ENCODE results near the gene FBLN1. TPM values are rescaled to one million over a fixed set of nuclear protein-coding genes. Genes with fewer than 3 reads are reported as not detected.
"Not testable (repeated sequence)": the region's sequence is repeated elsewhere in the genome, so short reads cannot be mapped to it uniquely, and the experiment has no call there.

FBLN1 gene
- total RNA-seq, 2 donors from 2014 or later = 125 to 144 TPM

DNA sequence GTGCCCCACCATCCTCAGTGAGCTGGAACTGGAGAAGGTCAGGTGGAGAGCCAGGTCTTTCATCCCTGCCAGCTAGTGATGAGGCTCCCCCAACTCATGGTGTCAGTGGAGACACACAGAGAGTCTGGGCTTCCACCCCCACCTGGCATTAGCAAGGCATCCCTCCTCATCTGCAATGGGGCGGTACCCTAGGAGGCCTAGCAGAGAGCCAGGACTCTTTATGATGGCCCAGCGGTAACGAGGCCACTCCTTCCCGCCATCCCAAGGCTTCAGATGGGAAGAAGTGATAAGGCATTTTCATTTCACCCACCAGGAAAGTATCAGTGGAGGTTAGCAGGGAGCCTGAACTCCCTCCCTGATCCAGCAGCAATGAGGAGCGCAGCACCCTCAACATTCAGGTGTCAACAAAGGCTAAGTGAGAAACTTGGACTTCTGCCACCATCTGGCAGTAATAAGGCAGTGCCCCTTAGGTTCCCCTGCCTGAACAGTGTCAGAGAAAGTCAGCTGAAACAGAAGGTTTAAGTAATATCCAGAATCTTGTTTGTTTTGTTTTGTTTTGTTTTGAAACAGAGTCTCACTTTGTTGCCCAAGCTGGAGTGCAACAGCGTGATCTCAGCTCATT, 40.5 kb upstream of the FBLN1 start:
- Histone ChIP-seq H3K4me3 (no peak overlapping the region), H3K27me3 (replicated peaks; ENCODE audit: insufficient read depth) (no peaks in the 10 kb centered on the region), H3K36me3 (no peaks in the 10 kb centered on the region), H3K4me1 (replicated peaks) (no peaks in the 10 kb centered on the region), H3K9me3 (no peaks in the 10 kb centered on the region), H3K27ac (no peak overlapping the region)
- no peak for DNase-seq (ENCODE audit: low spot score)
- WGBS = 81% methylated on average over 6 of the region's 6 CpGs
- intact Hi-C loops (cut with DNase I) = no loop called here
- TF ChIP-seq, protein P1, sequence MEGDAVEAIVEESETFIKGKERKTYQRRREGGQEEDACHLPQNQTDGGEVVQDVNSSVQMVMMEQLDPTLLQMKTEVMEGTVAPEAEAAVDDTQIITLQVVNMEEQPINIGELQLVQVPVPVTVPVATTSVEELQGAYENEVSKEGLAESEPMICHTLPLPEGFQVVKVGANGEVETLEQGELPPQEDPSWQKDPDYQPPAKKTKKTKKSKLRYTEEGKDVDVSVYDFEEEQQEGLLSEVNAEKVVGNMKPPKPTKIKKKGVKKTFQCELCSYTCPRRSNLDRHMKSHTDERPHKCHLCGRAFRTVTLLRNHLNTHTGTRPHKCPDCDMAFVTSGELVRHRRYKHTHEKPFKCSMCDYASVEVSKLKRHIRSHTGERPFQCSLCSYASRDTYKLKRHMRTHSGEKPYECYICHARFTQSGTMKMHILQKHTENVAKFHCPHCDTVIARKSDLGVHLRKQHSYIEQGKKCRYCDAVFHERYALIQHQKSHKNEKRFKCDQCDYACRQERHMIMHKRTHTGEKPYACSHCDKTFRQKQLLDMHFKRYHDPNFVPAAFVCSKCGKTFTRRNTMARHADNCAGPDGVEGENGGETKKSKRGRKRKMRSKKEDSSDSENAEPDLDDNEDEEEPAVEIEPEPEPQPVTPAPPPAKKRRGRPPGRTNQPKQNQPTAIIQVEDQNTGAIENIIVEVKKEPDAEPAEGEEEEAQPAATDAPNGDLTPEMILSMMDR (IDR thresholded peaks at IDR 0.05) = no peak
- TF ChIP-seq POLR2A (IDR thresholded peaks at IDR 0.05) = no peak
- no peak for TF ChIP-seq POLR2AphosphoS5 (IDR thresholded peaks at IDR 0.05)

DNA sequence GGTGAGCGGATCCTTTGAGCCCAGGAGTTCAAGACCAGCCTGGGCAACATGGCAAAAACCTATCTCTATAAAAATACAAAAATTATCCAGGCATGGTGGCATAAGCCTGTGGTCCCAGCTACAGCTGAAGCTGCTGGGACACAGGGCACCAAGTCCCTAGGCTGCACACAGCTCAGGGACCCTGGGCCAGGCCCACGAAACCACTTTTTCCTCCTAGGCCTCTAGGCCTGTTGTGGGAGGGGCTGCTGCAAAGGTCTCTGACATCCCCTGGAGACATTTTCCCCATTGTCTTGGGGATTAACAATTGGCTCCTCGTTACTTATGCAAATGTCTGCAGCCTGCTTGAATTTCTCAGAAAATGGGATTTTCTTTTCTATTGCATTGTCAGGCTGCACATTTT, 39.0 kb upstream of the FBLN1 start:
- H3K4me3 ChIP-seq; H3K4me1 ChIP-seq (replicated peaks); H3K27me3 ChIP-seq (replicated peaks; ENCODE audit: insufficient read depth); intact Hi-C loops (cut with DNase I); H3K9me3 ChIP-seq; DNase-seq (ENCODE audit: low spot score); H3K27ac ChIP-seq; H3K36me3 ChIP-seq: not testable (repeated sequence)
- 96% methylated on average over 3 of the region's 3 CpGs for WGBS

DNA sequence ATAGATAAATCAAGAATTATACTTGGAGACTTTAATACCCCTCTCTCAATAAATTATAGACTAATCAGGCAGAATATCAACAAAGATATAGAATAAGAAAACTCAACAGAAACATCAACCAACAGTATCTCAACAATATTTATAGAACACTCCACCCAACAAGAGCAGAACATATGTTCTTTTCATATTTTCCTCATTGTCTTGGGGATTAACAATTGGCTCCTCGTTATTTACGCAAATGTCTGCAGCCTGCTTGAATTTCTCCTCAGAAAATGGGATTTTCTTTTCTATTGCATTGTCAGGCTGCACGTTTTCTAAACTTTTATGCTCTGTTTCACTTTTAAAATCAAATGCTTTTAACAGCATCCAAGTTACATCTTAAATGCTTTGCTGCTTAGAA, 37.0 kb upstream of the FBLN1 start:
- H3K4me1 ChIP-seq (replicated peaks) = no peaks in the 10 kb centered on the region
- WGBS = 55% methylated on average over 3 of the region's 3 CpGs
- H3K9me3 ChIP-seq = no peaks in the 10 kb centered on the region
- no peak overlapping the region for H3K4me3 ChIP-seq
- TF ChIP-seq POLR2A (IDR thresholded peaks at IDR 0.05) (no peak), POLR2AphosphoS5 (IDR thresholded peaks at IDR 0.05) (no peak)
- TF ChIP-seq, protein P1 (IDR thresholded peaks at IDR 0.05) = no peak
- H3K36me3 ChIP-seq = no peaks in the 10 kb centered on the region
- H3K27ac ChIP-seq = no peak overlapping the region
- intact Hi-C loops (cut with DNase I) = no loop called here
- no peaks in the 10 kb centered on the region for H3K27me3 ChIP-seq (replicated peaks; ENCODE audit: insufficient read depth)
- DNase-seq (ENCODE audit: low spot score) = no peak

DNA sequence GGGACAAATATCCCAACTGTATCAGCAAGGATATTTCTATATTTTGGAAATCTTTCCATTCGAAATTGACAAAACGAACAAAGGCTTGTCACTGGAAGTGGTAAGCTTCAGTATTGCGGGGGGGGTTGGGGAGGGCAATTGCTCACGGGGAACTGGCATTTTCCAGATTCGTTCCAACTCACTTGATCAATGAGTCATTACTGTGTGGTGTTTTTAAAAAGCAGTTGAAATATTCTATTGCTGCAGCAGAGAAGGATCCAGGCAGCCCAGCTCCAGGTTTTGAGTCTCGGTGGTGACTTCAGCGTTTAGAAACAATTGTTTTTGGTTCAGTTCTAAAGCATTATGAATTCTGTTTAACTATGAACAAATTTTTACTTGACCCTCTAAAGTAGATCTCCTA, 33.8 kb upstream of the FBLN1 start:
- peak overlapping the region; percentile 36 to 54 for H3K27ac ChIP-seq
- DNase-seq (ENCODE audit: low spot score) = no peak
- no peaks in the 10 kb centered on the region for H3K9me3 ChIP-seq
- H3K36me3 ChIP-seq = no peaks in the 10 kb centered on the region
- TF ChIP-seq POLR2AphosphoS5 (IDR thresholded peaks at IDR 0.05) (no peak), POLR2A (IDR thresholded peaks at IDR 0.05) (no peak)
- TF ChIP-seq, protein P1 (IDR thresholded peaks at IDR 0.05) = no peak
- no peaks in the 10 kb centered on the region for H3K27me3 ChIP-seq (replicated peaks; ENCODE audit: insufficient read depth)
- H3K4me3 ChIP-seq = no peak overlapping the region
- WGBS = 33% methylated on average over 7 of the region's 7 CpGs
- intact Hi-C loops (cut with DNase I) = no loop called here
- no peaks in the 10 kb centered on the region for H3K4me1 ChIP-seq (replicated peaks)

DNA sequence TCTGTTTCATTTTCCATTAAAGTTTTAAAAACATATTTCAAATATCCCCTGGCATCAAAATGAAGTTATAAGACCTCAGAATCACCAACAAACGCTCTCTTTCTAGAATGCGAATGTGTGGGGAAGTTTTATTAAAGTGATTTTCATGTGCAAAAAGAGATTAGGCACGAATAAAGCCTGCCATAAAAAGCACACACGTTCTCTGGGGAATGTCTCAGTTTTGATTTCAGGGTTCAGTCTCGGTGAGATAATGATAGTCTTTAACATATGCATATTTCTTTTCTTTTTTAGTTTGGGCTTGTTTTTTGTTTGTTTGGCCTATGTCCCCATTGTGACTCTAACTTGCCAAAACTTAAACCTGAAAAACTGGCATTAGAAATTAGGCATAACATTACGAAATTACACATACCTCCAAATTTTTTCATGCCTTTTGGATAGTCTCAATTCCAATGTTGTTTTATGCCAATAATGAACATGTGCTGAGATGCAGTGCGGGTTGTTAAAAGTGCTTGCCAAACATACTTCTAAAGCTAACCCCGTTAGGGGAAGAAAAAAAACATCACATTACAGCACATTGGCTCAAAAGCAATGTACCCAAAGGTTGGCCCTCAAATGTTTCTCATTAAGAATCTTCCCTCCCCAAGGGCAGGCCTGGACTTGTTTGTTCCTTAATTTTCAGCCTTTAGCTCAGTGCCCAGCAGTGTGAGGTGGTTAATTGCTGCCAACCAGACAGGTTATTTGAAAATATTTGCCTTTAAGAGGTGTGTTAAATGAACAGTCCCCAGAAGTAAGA, 33.2 kb upstream of the FBLN1 start:
- intact Hi-C loops (cut with DNase I) = no loop called here
- Histone ChIP-seq H3K4me1 (replicated peaks) (no peaks in the 10 kb centered on the region), H3K9me3 (no peaks in the 10 kb centered on the region), H3K27ac (peak overlapping the region; percentile 36 to 54), H3K4me3 (no peak overlapping the region), H3K36me3 (no peaks in the 10 kb centered on the region), H3K27me3 (replicated peaks; ENCODE audit: insufficient read depth) (no peaks in the 10 kb centered on the region)
- peak; percentile 82 for TF ChIP-seq POLR2AphosphoS5 (IDR thresholded peaks at IDR 0.05)
- TF ChIP-seq, protein P1 (IDR thresholded peaks at IDR 0.05) = no peak
- WGBS = 19% methylated on average over 8 of the region's 8 CpGs
- peak; percentile 90 for DNase-seq (ENCODE audit: low spot score)
